ENCODE measurements around the gene SYT15.
A peak's percentile ranks its signal among the peaks of the same experiment; 100 is the strongest.
"Not testable (repeated sequence)": the region's sequence is repeated elsewhere in the genome, so short reads cannot be mapped to it uniquely, and the experiment has no call there.

SYT15 gene

DNA sequence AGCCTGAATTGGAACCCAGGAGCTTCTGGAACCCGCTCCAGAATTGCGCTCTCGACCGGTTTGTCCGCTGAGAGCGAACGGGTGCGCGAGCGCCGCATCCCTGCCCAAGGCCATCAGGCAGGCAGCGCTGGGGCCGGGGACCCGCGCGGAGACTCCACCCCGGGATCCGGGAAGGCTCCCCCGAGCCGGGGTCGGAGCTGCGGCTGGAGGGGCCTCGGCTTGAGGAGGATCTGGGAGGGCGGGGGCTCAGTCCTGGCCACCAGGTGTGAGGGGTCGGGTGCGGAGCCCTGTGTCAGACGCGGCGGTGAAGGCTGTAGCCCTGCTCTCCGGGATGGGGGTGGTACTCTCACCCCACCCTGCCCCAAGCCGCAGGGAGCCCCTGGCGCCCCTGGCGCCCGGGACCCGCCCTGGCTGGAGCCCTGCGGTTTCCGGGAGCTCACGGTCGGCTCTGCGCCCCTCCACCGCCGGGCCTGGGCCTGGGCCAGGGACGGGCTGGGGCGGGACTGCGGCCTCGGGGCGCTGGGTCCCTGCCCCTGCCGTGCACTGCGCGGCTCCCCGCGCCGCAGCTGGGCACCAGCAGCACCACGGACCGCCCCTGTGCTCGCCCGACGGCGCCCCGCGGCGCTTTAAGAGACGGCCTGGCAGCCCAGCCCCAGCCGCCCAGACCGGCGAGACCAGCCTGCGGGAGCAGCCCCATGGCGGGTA, at the start of gene SYT15:
TSS of gene SYT15 (plus strand) at position 655 of the 705 bp plus-strand sequence. CDS start at position 696, 41 bp downstream.
- not testable (repeated sequence) for H3K9ac ChIP-seq (ENCODE audit: low read length); H3K36me3 ChIP-seq (ENCODE audit: control insufficient read depth, insufficient read depth, low read length); H3K4me1 ChIP-seq (ENCODE audit: control insufficient read depth, insufficient read depth, low read length); H3K4me3 ChIP-seq (ENCODE audit: low read length); H3K27me3 ChIP-seq (ENCODE audit: control insufficient read depth, insufficient read depth, low read length); H3K9me3 ChIP-seq (ENCODE audit: control insufficient read depth, low read length)

DNA sequence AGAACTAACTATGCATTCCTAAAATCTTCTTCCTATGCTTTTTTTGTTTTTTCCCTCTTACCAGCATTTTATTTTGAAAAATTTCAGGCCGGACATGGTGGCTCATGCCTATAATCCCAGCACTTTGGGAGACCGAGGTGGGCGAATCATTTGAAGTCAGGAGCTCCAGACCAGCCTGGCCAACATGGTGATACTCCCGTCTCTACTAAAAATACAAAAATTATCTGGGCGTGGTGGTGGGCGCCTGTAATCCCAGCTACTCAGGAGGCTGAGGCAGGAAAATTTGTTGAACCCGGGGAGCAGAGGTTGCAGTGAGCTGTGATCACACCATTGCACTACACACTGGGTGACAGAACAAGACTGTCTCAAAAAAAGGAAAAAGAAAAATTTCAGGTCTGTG, 49.2 kb upstream of the SYT15 start:
- H3K4me3 ChIP-seq (ENCODE audit: low read length); H3K9me3 ChIP-seq (ENCODE audit: control insufficient read depth, low read length); H3K9ac ChIP-seq (ENCODE audit: low read length); H3K36me3 ChIP-seq (ENCODE audit: control insufficient read depth, insufficient read depth, low read length); H3K27me3 ChIP-seq (ENCODE audit: control insufficient read depth, insufficient read depth, low read length); H3K4me1 ChIP-seq (ENCODE audit: control insufficient read depth, insufficient read depth, low read length): not testable (repeated sequence)

- Histone ChIP-seq H3K36me3 (ENCODE audit: control insufficient read depth, insufficient read depth, low read length) (no peaks in the 10 kb centered on the region), H3K27me3 (ENCODE audit: control insufficient read depth, insufficient read depth, low read length) (no peaks in the 10 kb centered on the region), H3K9ac (ENCODE audit: low read length) (no peak overlapping the region), H3K9me3 (ENCODE audit: control insufficient read depth, low read length) (no peaks in the 10 kb centered on the region), H3K4me1 (ENCODE audit: control insufficient read depth, insufficient read depth, low read length) (no peaks in the 10 kb centered on the region), H3K4me3 (ENCODE audit: low read length) (no peak overlapping the region)
Measured at GRCh38 chr10:46530249-46531186, 48.4 kb upstream of the SYT15 start.

DNA sequence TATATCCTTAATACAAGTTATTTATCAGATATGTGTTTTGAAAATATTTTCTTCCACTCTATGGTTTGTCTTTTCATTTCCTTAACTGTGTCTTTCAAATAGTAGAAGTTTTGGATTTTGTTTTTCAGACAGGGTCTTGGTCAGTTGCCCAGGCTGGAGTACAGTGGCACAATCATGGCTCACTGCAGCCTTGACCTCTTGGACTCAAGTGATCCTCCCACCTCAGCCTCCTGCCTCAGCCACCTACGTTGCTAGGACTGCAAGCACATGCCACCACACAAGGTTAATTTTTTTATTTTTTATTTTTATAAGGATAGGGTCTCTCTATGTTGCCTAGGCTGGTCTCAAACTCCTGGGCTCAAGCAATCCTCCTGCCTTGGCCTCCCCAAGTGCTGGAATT, 46.7 kb upstream of the SYT15 start:
- not testable (repeated sequence) for H3K4me3 ChIP-seq (ENCODE audit: low read length); H3K36me3 ChIP-seq (ENCODE audit: control insufficient read depth, insufficient read depth, low read length); H3K9ac ChIP-seq (ENCODE audit: low read length); H3K4me1 ChIP-seq (ENCODE audit: control insufficient read depth, insufficient read depth, low read length); H3K27me3 ChIP-seq (ENCODE audit: control insufficient read depth, insufficient read depth, low read length); H3K9me3 ChIP-seq (ENCODE audit: control insufficient read depth, low read length)

- H3K4me1 ChIP-seq (ENCODE audit: control insufficient read depth, insufficient read depth, low read length) = peaks cover 6% of the 10 kb centered on the region
Measured at GRCh38 chr10:46534828-46535524, 44.0 kb upstream of the SYT15 start.

GRCh38 chr10:46536171-46536570, 42.8 kb upstream of the SYT15 start:
- Histone ChIP-seq H3K9me3 (ENCODE audit: control insufficient read depth, low read length) (no peaks in the 10 kb centered on the region), H3K27me3 (ENCODE audit: control insufficient read depth, insufficient read depth, low read length) (peaks cover 7% of the 10 kb centered on the region)

More at GRCh38 chr10:46534828-46535524, 44.0 kb upstream of the SYT15 start:
- Histone ChIP-seq H3K4me3 (ENCODE audit: low read length) (no peak overlapping the region), H3K9me3 (ENCODE audit: control insufficient read depth, low read length) (no peaks in the 10 kb centered on the region), H3K27me3 (ENCODE audit: control insufficient read depth, insufficient read depth, low read length) (peaks cover 3% of the 10 kb centered on the region), H3K36me3 (ENCODE audit: control insufficient read depth, insufficient read depth, low read length) (no peaks in the 10 kb centered on the region), H3K9ac (ENCODE audit: low read length) (no peak overlapping the region)

DNA sequence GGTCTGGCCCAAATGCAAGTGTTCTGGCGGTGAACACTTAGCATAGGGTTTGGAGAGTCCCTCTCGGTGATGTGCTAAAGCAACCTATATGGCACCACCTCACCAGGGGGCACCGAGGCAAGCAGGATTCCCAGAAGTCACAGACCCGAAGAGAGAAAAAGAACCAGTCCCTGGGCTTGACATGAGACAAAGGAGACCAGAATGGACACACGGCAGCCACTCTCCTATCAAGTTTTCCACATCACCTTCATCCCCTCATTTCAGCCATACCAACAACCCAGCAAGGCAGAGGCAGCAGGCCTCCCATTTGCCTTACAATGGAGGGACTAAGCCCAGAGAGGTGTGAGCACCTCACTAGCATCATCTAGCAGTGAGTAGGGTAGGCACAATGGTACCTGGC, 42.1 kb upstream of the SYT15 start:
- no peak overlapping the region for H3K9ac ChIP-seq (ENCODE audit: low read length)

More at GRCh38 chr10:46536171-46536570, 42.8 kb upstream of the SYT15 start:
- Histone ChIP-seq H3K36me3 (ENCODE audit: control insufficient read depth, insufficient read depth, low read length) (no peaks in the 10 kb centered on the region), H3K9ac (ENCODE audit: low read length) (no peak overlapping the region), H3K4me1 (ENCODE audit: control insufficient read depth, insufficient read depth, low read length) (peaks cover 17% of the 10 kb centered on the region), H3K4me3 (ENCODE audit: low read length) (no peak overlapping the region)

GRCh38 chr10:46537309-46537708, 41.6 kb upstream of the SYT15 start:
- H3K9me3 ChIP-seq (ENCODE audit: control insufficient read depth, low read length) = no peaks in the 10 kb centered on the region
- H3K27me3 ChIP-seq (ENCODE audit: control insufficient read depth, insufficient read depth, low read length) = peaks cover 7% of the 10 kb centered on the region

More for the DNA sequence above, 42.1 kb upstream of the SYT15 start:
- Histone ChIP-seq H3K36me3 (ENCODE audit: control insufficient read depth, insufficient read depth, low read length) (no peaks in the 10 kb centered on the region), H3K4me3 (ENCODE audit: low read length) (no peak overlapping the region), H3K27me3 (ENCODE audit: control insufficient read depth, insufficient read depth, low read length) (peaks cover 7% of the 10 kb centered on the region), H3K9me3 (ENCODE audit: control insufficient read depth, low read length) (no peaks in the 10 kb centered on the region), H3K4me1 (ENCODE audit: control insufficient read depth, insufficient read depth, low read length) (peaks cover 17% of the 10 kb centered on the region)

DNA sequence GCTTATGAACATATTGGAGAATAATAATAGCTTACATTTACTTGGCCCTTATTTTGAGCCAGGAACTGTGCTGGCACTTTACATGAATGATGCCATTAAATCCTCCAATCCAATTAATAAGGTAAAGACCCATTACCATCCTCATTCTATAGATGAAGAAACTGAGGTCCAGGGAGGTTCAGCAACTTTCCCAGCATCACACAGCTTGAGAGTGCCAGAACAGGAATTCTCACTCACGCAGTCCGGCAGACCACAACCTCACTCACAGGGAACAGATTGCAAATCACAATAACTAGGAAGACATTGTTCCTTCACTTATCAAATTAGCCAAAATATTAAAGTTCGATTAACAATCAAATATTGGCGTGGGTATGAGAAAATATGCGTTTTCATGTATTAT, 40.8 kb upstream of the SYT15 start:
- peaks cover 7% of the 10 kb centered on the region for H3K27me3 ChIP-seq (ENCODE audit: control insufficient read depth, insufficient read depth, low read length)
- H3K4me3 ChIP-seq (ENCODE audit: low read length) = no peak overlapping the region
- peaks cover 17% of the 10 kb centered on the region for H3K4me1 ChIP-seq (ENCODE audit: control insufficient read depth, insufficient read depth, low read length)
- no peaks in the 10 kb centered on the region for H3K9me3 ChIP-seq (ENCODE audit: control insufficient read depth, low read length)
- H3K9ac ChIP-seq (ENCODE audit: low read length) = no peak overlapping the region
- no peaks in the 10 kb centered on the region for H3K36me3 ChIP-seq (ENCODE audit: control insufficient read depth, insufficient read depth, low read length)

More at GRCh38 chr10:46537309-46537708, 41.6 kb upstream of the SYT15 start:
- Histone ChIP-seq H3K36me3 (ENCODE audit: control insufficient read depth, insufficient read depth, low read length) (no peaks in the 10 kb centered on the region), H3K4me1 (ENCODE audit: control insufficient read depth, insufficient read depth, low read length) (peaks cover 17% of the 10 kb centered on the region), H3K4me3 (ENCODE audit: low read length) (no peak overlapping the region), H3K9ac (ENCODE audit: low read length) (no peak overlapping the region)

- no peaks in the 10 kb centered on the region for H3K36me3 ChIP-seq (ENCODE audit: control insufficient read depth, insufficient read depth, low read length)
- H3K9ac ChIP-seq (ENCODE audit: low read length) = no peak overlapping the region
- peaks cover 7% of the 10 kb centered on the region for H3K27me3 ChIP-seq (ENCODE audit: control insufficient read depth, insufficient read depth, low read length)
- H3K4me3 ChIP-seq (ENCODE audit: low read length) = no peak overlapping the region
- H3K4me1 ChIP-seq (ENCODE audit: control insufficient read depth, insufficient read depth, low read length) = peaks cover 21% of the 10 kb centered on the region
- H3K9me3 ChIP-seq (ENCODE audit: control insufficient read depth, low read length) = no peaks in the 10 kb centered on the region
Measured at GRCh38 chr10:46538717-46539426, 40.1 kb upstream of the SYT15 start.

DNA sequence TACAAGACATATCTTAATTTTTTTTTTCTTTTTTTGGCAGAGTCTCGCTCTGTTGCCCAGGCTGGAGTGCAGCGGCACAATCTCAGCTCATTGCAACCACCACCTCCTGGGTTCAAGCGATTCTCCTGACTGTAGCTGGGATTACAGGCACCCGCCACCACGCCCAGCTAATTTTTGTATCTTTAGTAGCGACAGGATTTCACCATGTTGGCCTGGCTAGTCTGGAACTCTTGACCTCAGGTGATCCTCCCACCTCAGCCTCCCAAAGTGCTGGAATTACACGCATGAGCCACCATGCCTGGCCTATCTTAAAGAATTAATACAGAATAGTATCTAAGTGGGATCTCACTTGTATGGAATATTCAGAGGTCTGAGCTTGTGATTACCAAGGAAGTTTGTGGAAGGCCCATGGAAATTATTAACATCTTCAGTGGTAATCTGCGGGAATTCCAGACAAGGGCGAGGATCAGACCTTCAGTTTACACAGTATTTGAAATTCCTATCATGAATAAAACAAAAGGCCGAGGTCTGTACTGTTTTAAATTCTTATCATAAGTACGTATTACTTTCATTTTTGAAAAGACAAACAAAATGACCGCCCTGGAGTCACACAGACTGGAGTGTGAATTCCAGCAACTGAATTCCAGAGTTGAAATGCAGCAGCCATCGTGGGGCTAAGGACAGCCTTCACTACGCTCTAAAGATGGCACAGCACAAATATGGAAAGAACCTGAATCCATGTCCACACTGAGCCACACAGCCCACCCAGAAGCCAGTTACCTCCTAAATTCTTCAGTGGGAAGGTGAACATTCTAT, 39.1 kb upstream of the SYT15 start:
- H3K27me3 ChIP-seq (ENCODE audit: control insufficient read depth, insufficient read depth, low read length) = peaks cover 7% of the 10 kb centered on the region
- H3K36me3 ChIP-seq (ENCODE audit: control insufficient read depth, insufficient read depth, low read length) = no peaks in the 10 kb centered on the region
- peak overlapping the region; percentile 28 for H3K9ac ChIP-seq (ENCODE audit: low read length)
- no peak overlapping the region for H3K4me3 ChIP-seq (ENCODE audit: low read length)
- no peaks in the 10 kb centered on the region for H3K9me3 ChIP-seq (ENCODE audit: control insufficient read depth, low read length)
- H3K4me1 ChIP-seq (ENCODE audit: control insufficient read depth, insufficient read depth, low read length) = peaks cover 30% of the 10 kb centered on the region

Data from mucosa of stomach (tissue), 1 donor.